ENCODE data around the gene R3HCC1L.

DNA sequence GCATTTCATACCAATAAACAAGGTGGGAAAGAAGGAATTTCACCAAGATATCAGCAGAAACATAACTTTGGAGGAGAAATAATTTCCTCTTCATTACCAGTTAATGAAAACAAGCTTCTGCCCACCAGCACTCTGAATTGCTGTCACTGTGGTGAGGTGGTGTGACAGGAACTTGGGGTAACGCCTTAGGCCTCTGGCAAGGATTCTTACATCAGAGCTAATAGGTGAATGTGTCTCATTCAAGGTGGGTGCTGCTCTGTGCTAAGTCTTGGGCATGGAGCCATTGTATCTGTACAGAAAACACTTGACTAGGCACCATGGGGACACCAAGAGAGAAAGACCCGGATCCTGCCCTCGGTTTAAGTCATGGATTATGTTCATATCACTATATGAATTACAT, 141.9 kb downstream of the R3HCC1L start:
- TF ChIP-seq CTCF (conservative IDR thresholded peaks at IDR 0.05; ENCODE audit: low read depth, low read length) (no peak), EZH2 (IDR thresholded peaks at IDR 0.05; ENCODE audit: borderline replicate concordance, low read depth, low read length, poor library complexity, severe bottlenecking) (no peak)

All from A673 (cell line).